ENCODE data around the gene AGL.

GRCh38 chr1:99970713-99971255 is 120.6 kb downstream of the AGL start:
- TF ChIP-seq PBX3 (CRISPR knock-in tag; IDR thresholded peaks at IDR 0.05) (no peak), CTCF (tag by site-specific recombination; IDR thresholded peaks at IDR 0.05) (no peak), SP7 (tag by site-specific recombination; IDR thresholded peaks at IDR 0.05) (no peak), ZNF518A (tag by site-specific recombination; conservative IDR thresholded peaks at IDR 0.05; ENCODE audit: low read depth) (no peak), ZNF132 (tag by site-specific recombination; IDR thresholded peaks at IDR 0.05; ENCODE audit: borderline replicate concordance) (no peak), ZNF133 (tag by site-specific recombination; IDR thresholded peaks at IDR 0.05) (no peak), ZEB2 (tag by site-specific recombination; IDR thresholded peaks at IDR 0.05) (no peak), GLI4 (tag by site-specific recombination; IDR thresholded peaks at IDR 0.05) (no peak), REST (tag by site-specific recombination; IDR thresholded peaks at IDR 0.05) (no peak), SETDB1 (IDR thresholded peaks at IDR 0.05; ENCODE audit: insufficient read length, low read length) (no peak), ZNF433 (tag by site-specific recombination; IDR thresholded peaks at IDR 0.05; ENCODE audit: low read depth) (no peak)
